GM10248 (cell line): ENCODE measurements around the gene STX5.
A peak's percentile ranks its signal among the peaks of the same experiment; 100 is the strongest.
"Not testable (repeated sequence)": the region's sequence is repeated elsewhere in the genome, so short reads cannot be mapped to it uniquely, and the experiment has no call there.

Source experiments
- CTCF ChIA-PET: fragments of 300-600 bp; sonication (Branson Sonifier 250); formaldehyde crosslinking; extraction: SDS; loops from one replicate; lab custom pipeline; 2021; ENCODE audit warnings: antibody characterized with exemption; lab: Yijun Ruan, JAX
- POLR2A ChIA-PET: fragments of 350-650 bp; sonication (Branson Sonifier 250); formaldehyde crosslinking; extraction: SDS; loops from one replicate; lab custom pipeline; 2020; ENCODE audit warnings: antibody characterized with exemption; lab: Yijun Ruan, JAX
- DNase-seq: peaks from one replicate; pipeline ENCODE4 v3.0.0; 2012; ENCODE audit errors: extremely low spot score
- TF ChIP-seq, protein P1 (sequence below): IDR thresholded peaks from 2 replicates; pipeline ENCODE4 v1.5.1; 2012; ENCODE audit warnings: mild to moderate bottlenecking, low read depth; ENCODE audit errors: extremely low read depth, missing control alignments, control extremely low read depth

Gene STX5

DNA sequence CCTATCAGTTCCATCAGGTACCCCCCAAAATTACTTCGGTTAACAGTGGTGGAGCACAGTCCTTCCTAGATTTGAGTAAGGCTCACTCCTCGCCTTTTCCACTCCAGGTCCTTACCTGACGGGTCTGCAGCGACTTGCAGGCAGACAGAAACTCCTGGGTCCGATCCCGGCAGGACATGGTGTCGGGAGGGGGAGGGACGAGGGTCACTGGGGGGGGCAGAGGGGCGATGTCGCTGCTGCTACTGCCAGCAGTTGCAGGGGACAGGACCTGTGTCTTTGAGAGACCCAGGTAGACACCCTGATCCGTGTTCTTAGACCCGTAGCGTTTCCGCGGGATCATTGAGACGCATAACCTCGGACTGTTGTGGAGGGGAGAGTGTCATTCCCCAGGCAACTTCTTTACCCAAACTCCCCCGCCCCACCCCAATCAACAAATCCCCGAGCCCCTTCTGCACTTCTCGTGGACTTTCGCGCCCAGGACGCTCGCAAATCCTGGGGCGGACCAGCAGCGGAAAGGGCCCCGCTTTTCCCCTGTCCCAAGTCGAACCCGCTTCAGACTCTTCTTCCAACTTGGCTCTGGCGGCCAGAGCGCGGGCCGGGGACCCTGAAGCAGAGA, 839 bp downstream of the STX5 start:
- ChIA-PET CTCF (interaction anchor here (1.0 to 1.7 kb wide), 2 partner anchors 15 to 44 kb away, joined by 6 read pairs; partner anchors contain the start of gene TMEM179B), POLR2A (interaction anchor here (0.7 to 2.4 kb wide), 8 partner anchors 10 to 166 kb away, joined by 4 to 67 read pairs (median 9); partner anchors contain the start of genes C11orf98, CSKMT, NXF1 and TMEM179B)
- DNase-seq = peak; percentile 53
- TF ChIP-seq, protein P1, sequence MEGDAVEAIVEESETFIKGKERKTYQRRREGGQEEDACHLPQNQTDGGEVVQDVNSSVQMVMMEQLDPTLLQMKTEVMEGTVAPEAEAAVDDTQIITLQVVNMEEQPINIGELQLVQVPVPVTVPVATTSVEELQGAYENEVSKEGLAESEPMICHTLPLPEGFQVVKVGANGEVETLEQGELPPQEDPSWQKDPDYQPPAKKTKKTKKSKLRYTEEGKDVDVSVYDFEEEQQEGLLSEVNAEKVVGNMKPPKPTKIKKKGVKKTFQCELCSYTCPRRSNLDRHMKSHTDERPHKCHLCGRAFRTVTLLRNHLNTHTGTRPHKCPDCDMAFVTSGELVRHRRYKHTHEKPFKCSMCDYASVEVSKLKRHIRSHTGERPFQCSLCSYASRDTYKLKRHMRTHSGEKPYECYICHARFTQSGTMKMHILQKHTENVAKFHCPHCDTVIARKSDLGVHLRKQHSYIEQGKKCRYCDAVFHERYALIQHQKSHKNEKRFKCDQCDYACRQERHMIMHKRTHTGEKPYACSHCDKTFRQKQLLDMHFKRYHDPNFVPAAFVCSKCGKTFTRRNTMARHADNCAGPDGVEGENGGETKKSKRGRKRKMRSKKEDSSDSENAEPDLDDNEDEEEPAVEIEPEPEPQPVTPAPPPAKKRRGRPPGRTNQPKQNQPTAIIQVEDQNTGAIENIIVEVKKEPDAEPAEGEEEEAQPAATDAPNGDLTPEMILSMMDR = no peak

GRCh38 chr11:62828130-62828529, 3.7 kb downstream of the STX5 start:
- POLR2A ChIA-PET = interaction anchor here (1.1 to 2.4 kb wide), 6 partner anchors 12 to 28 kb away, joined by 3 to 14 read pairs (median 6); partner anchors contain the start of gene NXF1
- not testable (repeated sequence) for DNase-seq
- CTCF ChIA-PET = interaction anchor here (0.8 to 1.6 kb wide), 6 partner anchors 12 to 42 kb away, joined by 3 to 10 read pairs (median 6); partner anchors contain the start of gene TMEM179B

- CTCF ChIA-PET = interaction anchor here (1.1 to 1.2 kb wide), 2 partner anchors 9 to 17 kb away, joined by 3 to 5 read pairs; partner anchors contain the start of gene TEX54
Measured at GRCh38 chr11:62823677-62824076, 8.2 kb downstream of the STX5 start.

GRCh38 chr11:62817129-62817528, 14.7 kb downstream of the STX5 start:
- TF ChIP-seq, protein P1 = no peak
- no peak for DNase-seq
- CTCF ChIA-PET = interaction anchor here (0.9 to 2.9 kb wide), 7 partner anchors 9 to 44 kb away, joined by 3 to 12 read pairs (median 5); partner anchors contain the start of gene TMEM179B
- POLR2A ChIA-PET = interaction anchor here (0.5 to 1.6 kb wide), 6 partner anchors 13 to 63 kb away, joined by 3 to 9 read pairs (median 4); partner anchors contain the start of gene ZBTB3

More at GRCh38 chr11:62823677-62824076, 8.2 kb downstream of the STX5 start:
- DNase-seq = no peak
- POLR2A ChIA-PET = interaction anchor here (0.6 to 1.9 kb wide), 7 partner anchors 11 to 159 kb away, joined by 3 to 9 read pairs (median 4); partner anchors contain the start of genes C11orf98 and CSKMT
- TF ChIP-seq, protein P1 = no peak

DNA sequence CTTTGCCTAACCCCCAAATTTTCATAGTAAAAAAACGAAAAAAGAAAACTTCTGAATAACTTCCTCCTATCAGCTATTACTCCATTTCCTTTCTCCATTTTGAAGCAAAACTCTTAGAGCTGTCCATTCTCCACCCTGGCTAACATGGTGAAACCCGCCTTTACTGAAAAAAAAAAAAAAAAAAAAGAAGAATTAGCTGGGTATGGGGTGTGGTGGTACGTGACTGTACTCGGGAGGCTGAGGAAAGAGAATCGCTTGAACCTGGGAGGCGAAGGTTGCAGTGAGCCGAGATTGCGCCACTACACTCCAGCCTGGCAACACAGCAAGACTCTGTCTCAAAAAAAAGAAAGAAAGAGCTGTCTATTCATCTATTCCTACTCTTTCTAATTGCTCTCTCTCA, 15.3 kb downstream of the STX5 start:
- CTCF ChIA-PET = interaction anchor here (1.3 to 2.9 kb wide), 7 partner anchors 9 to 45 kb away, joined by 3 to 12 read pairs (median 5); partner anchors contain the start of genes NXF1 and TMEM179B
- POLR2A ChIA-PET = interaction anchor here (0.5 to 2.3 kb wide), 10 partner anchors 11 to 63 kb away, joined by 3 to 9 read pairs (median 4); partner anchors contain the start of genes NXF1 and ZBTB3
- no peak for DNase-seq
- TF ChIP-seq, protein P1 = no peak

GRCh38 chr11:62811659-62812058, 20.2 kb downstream of the STX5 start:
- TF ChIP-seq, protein P1 = no peak
- ChIA-PET CTCF (interaction anchor here (0.7 to 2.5 kb wide), 4 partner anchors 16 to 33 kb away, joined by 3 to 13 read pairs (median 4); partner anchors contain the start of gene TMEM179B), POLR2A (interaction anchor here (0.7 kb wide), 2 partner anchors 11 to 23 kb away, joined by 4 to 5 read pairs; no protein-coding TSS in a partner anchor)
- DNase-seq = no peak
